Lower leg skin (tissue), 3 donors: ENCODE data around the gene SUFU.

Source experiments
- POLR2A ChIP-seq, 2 donors: fragments of 450-650 bp; IDR thresholded peaks; one replicate each; pipeline ENCODE4 v1.6.1; 2016 to 2017; ENCODE audit warnings: antibody characterized with exemption in 2 of 2, mild to moderate bottlenecking in 1 of 2, moderate library complexity in 1 of 2
- TF ChIP-seq, protein P1 (sequence below), 3 donors: fragments of 450-650 bp; IDR thresholded peaks; one replicate each; pipeline ENCODE4 v1.5.1; 2016; ENCODE audit warnings: antibody characterized with exemption in 3 of 3, mild to moderate bottlenecking in 3 of 3, moderate library complexity in 2 of 3

DNA sequence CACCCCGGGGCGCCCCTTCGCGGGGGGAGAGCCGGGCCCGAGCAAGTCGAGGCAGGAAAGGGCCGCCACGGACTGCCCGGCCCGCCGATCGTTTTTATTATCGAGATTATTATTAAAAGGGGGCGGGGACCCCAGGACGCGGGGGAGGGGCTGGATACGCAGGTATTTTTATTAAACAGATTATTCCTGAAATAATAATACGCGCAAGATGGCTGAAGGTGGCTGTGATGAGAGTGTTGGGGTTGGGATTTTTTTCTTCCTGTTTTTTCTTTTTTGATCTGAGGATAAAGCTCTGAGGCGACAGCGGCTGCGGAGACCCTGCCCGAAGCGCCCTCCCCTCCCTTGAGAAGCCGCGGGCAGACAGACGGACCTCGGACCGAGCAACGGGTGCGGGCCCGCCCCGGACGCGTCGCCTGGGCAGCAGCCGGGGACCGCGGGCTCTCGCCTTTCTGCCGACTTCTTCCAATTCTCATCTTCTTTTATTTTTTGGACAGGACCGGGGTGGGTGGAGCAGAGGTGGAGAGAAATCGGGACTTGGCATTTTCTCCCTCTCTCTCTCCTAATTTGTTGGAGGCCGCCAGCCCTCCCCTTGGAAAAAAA is 139.1 kb downstream of the SUFU start:
- TF ChIP-seq, protein P1, sequence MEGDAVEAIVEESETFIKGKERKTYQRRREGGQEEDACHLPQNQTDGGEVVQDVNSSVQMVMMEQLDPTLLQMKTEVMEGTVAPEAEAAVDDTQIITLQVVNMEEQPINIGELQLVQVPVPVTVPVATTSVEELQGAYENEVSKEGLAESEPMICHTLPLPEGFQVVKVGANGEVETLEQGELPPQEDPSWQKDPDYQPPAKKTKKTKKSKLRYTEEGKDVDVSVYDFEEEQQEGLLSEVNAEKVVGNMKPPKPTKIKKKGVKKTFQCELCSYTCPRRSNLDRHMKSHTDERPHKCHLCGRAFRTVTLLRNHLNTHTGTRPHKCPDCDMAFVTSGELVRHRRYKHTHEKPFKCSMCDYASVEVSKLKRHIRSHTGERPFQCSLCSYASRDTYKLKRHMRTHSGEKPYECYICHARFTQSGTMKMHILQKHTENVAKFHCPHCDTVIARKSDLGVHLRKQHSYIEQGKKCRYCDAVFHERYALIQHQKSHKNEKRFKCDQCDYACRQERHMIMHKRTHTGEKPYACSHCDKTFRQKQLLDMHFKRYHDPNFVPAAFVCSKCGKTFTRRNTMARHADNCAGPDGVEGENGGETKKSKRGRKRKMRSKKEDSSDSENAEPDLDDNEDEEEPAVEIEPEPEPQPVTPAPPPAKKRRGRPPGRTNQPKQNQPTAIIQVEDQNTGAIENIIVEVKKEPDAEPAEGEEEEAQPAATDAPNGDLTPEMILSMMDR (IDR thresholded peaks at IDR 0.05) = no peak
- TF ChIP-seq POLR2A (IDR thresholded peaks at IDR 0.05) = no peak
